Kidney (tissue), 14 donors: Measurements from ENCODE around the gene IMPG2. TPM values are rescaled to one million over a fixed set of nuclear protein-coding genes. Genes with fewer than 3 reads are reported as not detected.

Experiments
- DNase-seq, 5 donors: peaks; one replicate each; pipeline ENCODE4 v3.0.0-alpha.2; 2013 to 2020
- FAIRE-seq: peaks from 2 replicates; lab custom pipeline; 2012; peaks lifted over from hg19 to GRCh38; lab: Jason Lieb, UNC
- H3K27ac ChIP-seq, 2 donors: one replicate each; pipeline ENCODE4 v1.7.0; 2013; ENCODE audit warnings: low read depth in 2 of 2, low read length in 2 of 2, inconsistent platforms in 1 of 2
- H3K27me3 ChIP-seq: one replicate; pipeline ENCODE4 v1.7.1; 2013; ENCODE audit warnings: low read length, inconsistent platforms; ENCODE audit not compliant: control insufficient read depth, insufficient read depth
- H3K36me3 ChIP-seq, 3 donors: one replicate each; pipeline versions ENCODE4 v1.7.0 to v1.7.1; 2013; ENCODE audit warnings: low read length in 3 of 3, control low read depth in 1 of 3, inconsistent platforms in 1 of 3; ENCODE audit not compliant: insufficient read depth in 3 of 3, control insufficient read depth in 2 of 3
- H3K4me1 ChIP-seq, 3 donors: one replicate each; pipeline versions ENCODE4 v1.7.0 to v1.7.1; 2013; ENCODE audit warnings: low read length in 3 of 3, inconsistent platforms in 1 of 3, low read depth in 1 of 3; ENCODE audit not compliant: control insufficient read depth in 2 of 3, insufficient read depth in 2 of 3
- H3K4me3 ChIP-seq, 3 donors: one replicate each; pipeline versions ENCODE4 v1.7.0 to v1.8.1; 2013; ENCODE audit warnings: low read length in 3 of 3, control low read depth in 1 of 3, inconsistent platforms in 1 of 3
- H3K9ac ChIP-seq, 3 donors: one replicate each; pipeline versions ENCODE4 v1.7.0 to v1.7.1; 2013; ENCODE audit warnings: low read length in 3 of 3, control low read depth in 1 of 3, inconsistent platforms in 1 of 3
- H3K9me3 ChIP-seq, 3 donors: one replicate each; pipeline versions ENCODE4 v1.7.0 to v1.7.1; 2013; ENCODE audit warnings: low read length in 3 of 3, control low read depth in 1 of 3, inconsistent platforms in 1 of 3; ENCODE audit not compliant: control insufficient read depth in 2 of 3, insufficient read depth in 1 of 3
- intact Hi-C: fragments of 100-400 bp; cut with DNase I; formaldehyde crosslinking; loops from one replicate; pipeline ENCODE4 v1.11.1; 2022
- polyA plus RNA-seq: library from polyadenylated mRNA; stranded (reverse); fragments of 350-450 nt; fragmentation: Illumina TruSeq; extraction: RNeasy Lipid Tissue Mini Kit (QIAGEN cat#74804); gene quantifications from one replicate; pipeline ENCODE4 v1.2.3, GENCODE V29; 2014; ENCODE audit warnings: low read depth, low replicate concordance; ENCODE audit not compliant: insufficient read depth
- total RNA-seq: library from RNA; stranded (reverse); fragmentation: NEBNext Ultra II Directional; extraction: Animal tissue kit (Norgen Biotek cat#: 25700); gene quantifications from one replicate; pipeline ENCODE4 v1.2.1, GENCODE V29; 2021
- TF ChIP-seq, protein P1 (sequence below): IDR thresholded peaks from 3 replicates; pipeline ENCODE4 v1.5.1; 2012; ENCODE audit warnings: mild to moderate bottlenecking, moderate library complexity, borderline replicate concordance; ENCODE audit not compliant: insufficient read depth; ENCODE audit errors: extremely low read depth
- donor health status: control.
- donor health status: control.
- donor health status: control.
- donor health status: control.
- donor health status: control.
- donor health status: DM: yes; HTN: yes; CAD: no.
- donor health status: Normal renal cell carcinoma (clear cell type).

IMPG2 gene
- total and polyA plus RNA-seq, 2 donors from 2014 or later: 0.15 to 0.85 TPM

DNA sequence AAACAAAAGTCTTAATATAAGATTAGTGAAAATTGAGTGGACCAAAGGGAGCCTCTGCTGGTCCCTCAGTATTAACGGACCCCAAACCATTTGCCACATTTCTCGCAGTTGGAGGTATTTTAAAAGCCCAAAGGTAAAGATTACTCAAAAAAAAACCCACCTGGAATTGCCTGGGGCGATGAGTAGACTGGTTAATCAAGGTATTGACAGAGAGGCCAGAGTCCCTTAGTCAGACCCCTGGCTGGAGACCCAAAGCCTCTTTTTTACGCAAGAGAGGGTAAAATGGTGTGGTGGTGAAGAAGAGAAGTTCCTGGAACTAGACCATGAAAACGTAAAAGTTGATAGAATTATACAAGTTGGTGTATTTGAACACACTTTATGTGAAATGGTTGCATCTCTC lies 137.2 kb downstream of the IMPG2 start:
- intact Hi-C loops: no loop called here
- TF ChIP-seq, protein P1, sequence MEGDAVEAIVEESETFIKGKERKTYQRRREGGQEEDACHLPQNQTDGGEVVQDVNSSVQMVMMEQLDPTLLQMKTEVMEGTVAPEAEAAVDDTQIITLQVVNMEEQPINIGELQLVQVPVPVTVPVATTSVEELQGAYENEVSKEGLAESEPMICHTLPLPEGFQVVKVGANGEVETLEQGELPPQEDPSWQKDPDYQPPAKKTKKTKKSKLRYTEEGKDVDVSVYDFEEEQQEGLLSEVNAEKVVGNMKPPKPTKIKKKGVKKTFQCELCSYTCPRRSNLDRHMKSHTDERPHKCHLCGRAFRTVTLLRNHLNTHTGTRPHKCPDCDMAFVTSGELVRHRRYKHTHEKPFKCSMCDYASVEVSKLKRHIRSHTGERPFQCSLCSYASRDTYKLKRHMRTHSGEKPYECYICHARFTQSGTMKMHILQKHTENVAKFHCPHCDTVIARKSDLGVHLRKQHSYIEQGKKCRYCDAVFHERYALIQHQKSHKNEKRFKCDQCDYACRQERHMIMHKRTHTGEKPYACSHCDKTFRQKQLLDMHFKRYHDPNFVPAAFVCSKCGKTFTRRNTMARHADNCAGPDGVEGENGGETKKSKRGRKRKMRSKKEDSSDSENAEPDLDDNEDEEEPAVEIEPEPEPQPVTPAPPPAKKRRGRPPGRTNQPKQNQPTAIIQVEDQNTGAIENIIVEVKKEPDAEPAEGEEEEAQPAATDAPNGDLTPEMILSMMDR: no peak
- no peak for DNase-seq
- H3K36me3 ChIP-seq: no peaks in the 10 kb centered on the region
- H3K9me3 ChIP-seq: no peaks in the 10 kb centered on the region
- H3K9ac ChIP-seq: no peak overlapping the region
- H3K4me1 ChIP-seq: no peaks in the 10 kb centered on the region
- no peaks in the 10 kb centered on the region for H3K27me3 ChIP-seq
- H3K27ac ChIP-seq: no peak overlapping the region
- no peak for FAIRE-seq
- no peak overlapping the region for H3K4me3 ChIP-seq

DNA sequence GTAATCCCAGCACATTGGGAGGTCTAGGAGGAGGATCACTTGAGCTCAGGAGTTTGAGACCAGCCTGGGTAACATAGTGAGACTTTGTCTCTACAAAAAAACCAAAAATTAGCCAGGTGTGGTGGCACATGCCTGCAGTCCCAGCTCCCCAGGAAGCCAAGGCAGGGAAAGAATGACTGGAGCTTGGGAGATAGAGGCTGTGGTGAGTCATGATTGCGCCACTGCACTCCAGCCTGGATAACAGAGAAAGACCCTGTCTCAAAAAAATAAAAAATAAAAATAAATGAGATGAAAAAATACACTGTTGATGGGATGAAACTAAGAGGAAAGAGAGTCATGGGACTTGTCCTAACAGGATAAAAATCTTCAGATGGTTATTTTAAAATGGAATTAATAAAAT lies 137.6 kb downstream of the IMPG2 start:
- intact Hi-C loops: no loop called here
- Histone ChIP-seq H3K9me3 (no peaks in the 10 kb centered on the region), H3K9ac (no peak overlapping the region), H3K27ac (no peak overlapping the region), H3K4me1 (no peaks in the 10 kb centered on the region), H3K27me3 (no peaks in the 10 kb centered on the region), H3K36me3 (no peaks in the 10 kb centered on the region), H3K4me3 (no peak overlapping the region)
- TF ChIP-seq, protein P1: no peak
- FAIRE-seq: no peak
- no peak for DNase-seq

DNA sequence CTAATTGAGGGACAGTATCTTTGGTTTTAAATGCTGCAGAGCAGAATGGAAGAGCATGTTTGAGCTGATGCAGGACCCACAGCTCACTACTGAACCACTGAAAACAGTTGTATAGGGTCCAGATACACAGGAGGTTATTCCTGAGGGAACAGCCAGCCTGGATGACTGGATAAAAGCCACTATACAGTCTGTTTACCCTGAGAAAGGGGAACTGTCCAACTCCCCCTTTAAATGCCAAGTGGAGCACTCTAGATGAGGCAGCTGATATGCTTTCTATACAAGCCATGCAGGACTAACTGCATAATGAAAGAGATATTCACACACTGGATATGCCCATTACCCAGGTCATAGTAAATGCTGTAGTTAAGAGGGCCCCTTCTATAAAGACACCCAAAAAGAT lies 138.6 kb downstream of the IMPG2 start:
- TF ChIP-seq, protein P1: no peak
- intact Hi-C loops: no loop called here
- Histone ChIP-seq H3K9me3 (no peaks in the 10 kb centered on the region), H3K4me1 (no peaks in the 10 kb centered on the region), H3K4me3 (no peak overlapping the region), H3K36me3 (no peaks in the 10 kb centered on the region), H3K27me3 (no peaks in the 10 kb centered on the region), H3K9ac (no peak overlapping the region), H3K27ac (no peak overlapping the region)
- DNase-seq (no peak), FAIRE-seq (no peak)

DNA sequence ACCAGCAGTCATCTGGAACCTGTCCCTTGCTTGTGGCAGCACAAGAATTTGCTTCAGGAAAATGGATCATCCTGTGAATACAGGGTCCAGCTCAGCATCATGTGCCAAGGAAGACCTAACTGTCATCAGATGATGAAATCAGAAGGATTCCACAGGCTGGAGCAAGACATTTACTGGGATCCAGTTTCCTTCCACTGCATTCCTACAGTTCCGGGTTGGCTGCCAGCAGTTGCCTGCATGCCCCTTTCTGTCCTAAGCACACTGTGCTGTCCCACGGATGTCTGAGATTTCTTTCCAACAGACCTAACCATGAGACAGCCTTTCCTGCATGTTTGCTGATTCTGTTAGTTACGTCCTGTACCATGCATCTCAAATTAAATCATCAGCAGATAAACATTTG lies 140.7 kb downstream of the IMPG2 start:
- intact Hi-C loops: no loop called here
- no peaks in the 10 kb centered on the region for H3K9me3 ChIP-seq
- no peaks in the 10 kb centered on the region for H3K36me3 ChIP-seq
- no peak for DNase-seq
- no peak for FAIRE-seq
- H3K4me1 ChIP-seq: no peaks in the 10 kb centered on the region
- H3K27ac ChIP-seq: no peak overlapping the region
- TF ChIP-seq, protein P1: no peak
- H3K27me3 ChIP-seq: no peaks in the 10 kb centered on the region
- H3K4me3 ChIP-seq: no peak overlapping the region
- H3K9ac ChIP-seq: no peak overlapping the region
